HG03558 (cell line): ENCODE measurements around the gene PIK3C2B.

Experiments used
- ATAC-seq: cut with Tn5 transposase; IDR thresholded peaks from one replicate; pipeline ENCODE4 v1.9.1; 2021; ENCODE audit warnings: moderate number of reproducible peaks; ENCODE audit not compliant: unreplicated experiment; ENCODE audit errors: extremely low read depth

The PIK3C2B gene

GRCh38 chr1:204447190-204447589 is 47.4 kb downstream of the PIK3C2B start:
- no peak for ATAC-seq

GRCh38 chr1:204446413-204447111 is 48.0 kb downstream of the PIK3C2B start:
- no peak for ATAC-seq

GRCh38 chr1:204445860-204446412 is 48.7 kb downstream of the PIK3C2B start:
- ATAC-seq: no peak
